GM10266 (cell line): ENCODE data around the gene DOCK6.
"Not testable (repeated sequence)": the region's sequence is repeated elsewhere in the genome, so short reads cannot be mapped to it uniquely, and the experiment has no call there.

ENCODE experiments used
- DNase-seq: peaks from one replicate; pipeline ENCODE4 v3.0.0; 2012; ENCODE audit errors: extremely low spot score
- CTCF ChIP-seq: IDR thresholded peaks from 2 replicates; pipeline ENCODE4 v1.5.1; 2012; ENCODE audit warnings: mild to moderate bottlenecking, low read depth; ENCODE audit not compliant: control insufficient read depth, insufficient read depth; ENCODE audit errors: missing control alignments

The DOCK6 gene

DNA sequence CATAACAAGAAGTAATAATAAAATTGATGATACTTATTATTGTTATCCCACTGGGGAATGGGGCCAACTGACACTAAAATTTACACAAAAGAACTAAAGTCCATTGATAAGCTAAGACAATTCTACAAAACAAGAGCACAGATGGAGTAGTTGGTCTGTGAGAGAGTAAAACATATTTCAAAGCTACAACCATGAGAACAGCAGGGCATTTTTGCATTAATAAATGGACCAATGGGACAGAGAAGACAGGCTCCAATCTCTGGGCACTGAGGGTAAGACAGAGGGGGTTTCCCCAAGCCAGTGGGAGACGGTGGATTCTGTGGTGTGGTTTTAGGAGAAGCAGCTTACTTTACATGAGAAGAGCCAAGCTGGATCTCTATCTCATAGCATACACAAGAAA, 79.3 kb downstream of the DOCK6 start:
- DNase-seq = no peak
- no peak for TF ChIP-seq CTCF

- DNase-seq = no peak
- no peak for TF ChIP-seq CTCF
These were observed 80.8 kb downstream of the DOCK6 start for GRCh38 chr19:11181488-11181887.

- not testable (repeated sequence) for DNase-seq
These were observed 81.3 kb downstream of the DOCK6 start for GRCh38 chr19:11180975-11181374.

DNA sequence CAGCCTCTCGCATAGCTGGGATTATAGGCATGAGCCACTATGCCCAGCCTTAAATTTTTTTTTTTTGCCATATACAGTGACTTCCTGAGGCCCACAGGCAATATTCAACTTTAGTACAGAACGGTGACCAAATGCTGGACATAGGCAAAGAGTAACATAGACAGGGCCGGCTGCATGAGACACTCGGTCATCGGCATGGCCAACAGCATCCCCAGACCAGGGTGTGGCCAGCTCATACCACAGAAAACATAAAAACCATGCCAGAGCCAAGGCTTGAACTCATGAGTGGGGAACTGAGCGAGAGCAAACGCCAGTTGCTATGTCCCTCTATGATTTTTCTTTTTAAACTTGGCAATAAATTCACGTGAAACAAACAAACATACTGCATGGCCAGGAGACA, 82.0 kb downstream of the DOCK6 start:
- no peak for DNase-seq

GRCh38 chr19:11179716-11180297, 82.5 kb downstream of the DOCK6 start:
- DNase-seq = peak; percentile 83
- no peak for TF ChIP-seq CTCF

More for the DNA sequence above, 82.0 kb downstream of the DOCK6 start:
- TF ChIP-seq CTCF = no peak

DNA sequence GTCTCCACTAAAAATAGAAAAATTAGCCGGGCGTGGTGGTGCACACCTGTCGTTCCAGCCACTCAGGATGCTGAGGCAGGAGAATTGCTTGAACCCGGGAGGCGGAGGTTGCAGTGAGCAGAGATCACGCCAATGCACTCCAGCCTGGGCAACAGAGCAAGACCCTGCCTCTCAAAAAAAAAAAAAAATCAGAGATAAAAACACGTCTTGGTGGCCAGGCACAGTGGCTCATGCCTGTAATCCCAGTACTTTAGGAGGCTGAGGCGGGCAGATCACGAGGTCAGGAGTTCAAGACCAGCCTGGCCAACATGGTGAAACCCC, 83.2 kb downstream of the DOCK6 start:
- DNase-seq = not testable (repeated sequence)

GRCh38 chr19:11177592-11177991, 84.7 kb downstream of the DOCK6 start:
- DNase-seq = peak; percentile 14
- no peak for TF ChIP-seq CTCF

DNA sequence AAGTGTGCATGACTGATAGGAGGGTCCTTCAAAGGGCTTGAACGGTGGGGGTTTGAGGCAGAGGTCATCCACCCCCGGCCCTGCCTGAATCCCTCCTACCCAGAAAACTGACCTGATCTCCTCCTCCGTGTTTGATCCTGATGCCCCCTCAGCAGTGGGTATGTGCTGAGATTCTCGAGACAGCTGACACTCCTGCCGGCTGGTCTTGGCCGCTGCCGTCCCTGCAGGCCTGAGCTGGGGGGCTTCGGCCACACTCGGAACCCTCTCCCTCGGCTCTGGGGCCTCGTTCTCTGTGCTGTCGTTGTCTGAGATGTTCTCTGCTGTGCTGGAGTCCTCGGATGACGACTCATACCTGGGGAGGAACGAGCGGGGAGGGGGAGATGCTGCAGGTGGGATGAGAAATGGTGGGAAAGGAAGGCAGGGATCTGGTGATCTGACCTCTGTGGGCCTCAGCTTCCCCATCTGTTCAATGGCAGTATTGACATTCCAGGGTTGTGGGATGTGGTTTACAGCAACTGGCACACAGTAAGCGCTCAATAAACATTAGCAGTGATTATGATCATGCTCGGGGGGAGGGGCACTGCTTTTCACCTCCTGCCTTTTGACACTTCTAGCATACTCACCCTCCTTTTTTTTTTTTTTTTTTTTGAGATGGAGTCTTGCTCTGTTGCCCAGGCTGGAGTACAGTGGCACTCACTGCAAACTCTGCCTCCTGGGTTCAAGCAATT, 85.7 kb downstream of the DOCK6 start:
- no peak for DNase-seq
- no peak for TF ChIP-seq CTCF
